GM12892 (cell line): ENCODE results near the gene C2orf81. TPM values are rescaled to one million over a fixed set of nuclear protein-coding genes. Genes with fewer than 3 reads are reported as not detected.
A peak's percentile ranks its signal among the peaks of the same experiment; 100 is the strongest.
"Not testable (repeated sequence)": the region's sequence is repeated elsewhere in the genome, so short reads cannot be mapped to it uniquely, and the experiment has no call there.

ENCODE experiments used
- DNase-seq: peaks from one replicate; pipeline ENCODE4 v3.0.0; 2011; ENCODE audit not compliant: insufficient read length
- FAIRE-seq: peaks from 2 replicates; lab custom pipeline; 2011; peaks lifted over from hg19 to GRCh38; lab: Jason Lieb, UNC
- POLR2A ChIP-seq: IDR thresholded peaks from 2 replicates; pipeline ENCODE4 v1.6.1; 2011; ENCODE audit warnings: low read depth, low read length, control low read depth
- POLR2AphosphoS5 ChIP-seq: IDR thresholded peaks from 2 replicates; pipeline ENCODE4 v1.6.1; 2011; ENCODE audit warnings: low read depth, low read length, control low read depth
- TAF1 ChIP-seq: IDR thresholded peaks from 2 replicates; pipeline ENCODE4 v1.6.1; 2011; ENCODE audit warnings: low read depth, mild to moderate bottlenecking, control low read depth, low read length, borderline replicate concordance
- polyA plus RNA-seq: library from polyadenylated mRNA; unstranded; fragments of >200 nt; gene quantifications from one replicate; pipeline ENCODE4 v1.2.1, GENCODE V29; 2012; ENCODE audit warnings: missing spikeins, inconsistent platforms; ENCODE audit not compliant: missing spikeins

C2orf81 gene
- polyA plus RNA-seq: 2.0 TPM

- TF ChIP-seq POLR2A (peak; percentile 93), POLR2AphosphoS5 (peak; percentile 91), TAF1 (peak; percentile 63; the same call in 1 of the 2 replicates)
- peak; percentile 94 for DNase-seq
- FAIRE-seq: peak; percentile 96
Observed at GRCh38 chr2:74421221-74421870, at the start of gene C2orf81, which contains the start of gene WDR54. TSS of gene C2orf81 (minus strand) at chr2:74421619. CDS start at chr2:74421560, 59 bp downstream. TSS of gene WDR54 (plus strand) at chr2:74421730. CDS start at chr2:74422154, 424 bp downstream.

GRCh38 chr2:74470742-74471141 is 49.3 kb upstream of the C2orf81 start:
- not testable (repeated sequence) for FAIRE-seq

GRCh38 chr2:74464406-74464805 is 43.0 kb upstream of the C2orf81 start:
- no peak for FAIRE-seq
- no peak for DNase-seq
- TF ChIP-seq POLR2AphosphoS5 (no peak), POLR2A (no peak), TAF1 (no peak)

More at GRCh38 chr2:74470742-74471141, 49.3 kb upstream of the C2orf81 start:
- not testable (repeated sequence) for DNase-seq

GRCh38 chr2:74462786-74463105 is 41.3 kb upstream of the C2orf81 start:
- DNase-seq (no peak), FAIRE-seq (no peak)
- TF ChIP-seq POLR2A: no peak
- no peak for TF ChIP-seq POLR2AphosphoS5
- TF ChIP-seq TAF1: no peak

GRCh38 chr2:74462054-74462785 is 40.8 kb upstream of the C2orf81 start:
- TF ChIP-seq POLR2AphosphoS5: no peak
- TF ChIP-seq POLR2A: no peak
- TF ChIP-seq TAF1: no peak
- FAIRE-seq (no peak), DNase-seq (no peak)

- no peak for FAIRE-seq
- no peak for DNase-seq
- TF ChIP-seq POLR2A: 0 out of 2 replicates have a peak, but pooled peaks have one; percentile 19
- no peak for TF ChIP-seq POLR2AphosphoS5
Observed at GRCh38 chr2:74461187-74462053, 40.0 kb upstream of the C2orf81 start.

- not testable (repeated sequence) for FAIRE-seq, DNase-seq
Observed at GRCh38 chr2:74460187-74460586, 38.8 kb upstream of the C2orf81 start.

GRCh38 chr2:74459503-74460118 is 38.2 kb upstream of the C2orf81 start:
- not testable (repeated sequence) for FAIRE-seq, DNase-seq

- TF ChIP-seq POLR2AphosphoS5 (no peak), POLR2A (no peak), TAF1 (no peak)
- DNase-seq (no peak), FAIRE-seq (no peak)
Observed at GRCh38 chr2:74458938-74459363, 37.5 kb upstream of the C2orf81 start.

GRCh38 chr2:74458132-74458937 is 36.9 kb upstream of the C2orf81 start, which contains the start of gene WBP1:
TSS of gene WBP1 (plus strand) at chr2:74458438. CDS start at chr2:74458603, 165 bp downstream.
- FAIRE-seq (peak; percentile 97), DNase-seq (peak; percentile 88)
- TF ChIP-seq POLR2AphosphoS5: 0 out of 2 replicates have a peak, but pooled peaks have one; percentile 33
- 0 out of 2 replicates have a peak, but pooled peaks have one; percentile 47 for TF ChIP-seq TAF1
- peak; percentile 49; the same call in 1 of the 2 replicates for TF ChIP-seq POLR2A
